Tibial nerve (tissue), 4 donors: ENCODE measurements around the gene USF3. TPM values are rescaled to one million over a fixed set of nuclear protein-coding genes. Genes with fewer than 3 reads are reported as not detected.

Source experiments
- DNase-seq, 2 donors: peaks; one replicate each; pipeline ENCODE4 v3.0.0-alpha.2; 2019; ENCODE audit warnings: low spot score in 2 of 2
- H3K27ac ChIP-seq, 4 donors: fragments of 200-600 bp; sonication (generic) in 3 of 4; one replicate each; pipeline ENCODE4 v1.5.1; 2017 to 2019; ENCODE audit warnings: mild to moderate bottlenecking in 1 of 4
- H3K27me3 ChIP-seq, 2 donors: fragments of 200-600 bp; sonication (generic) in 1 of 2; one replicate each; pipeline versions ENCODE4 v1.5.1 to v1.6.0; 2017 to 2019
- H3K36me3 ChIP-seq, 3 donors: fragments of 200-600 bp; sonication (generic); one replicate each; pipeline ENCODE4 v1.5.1; 2018 to 2019
- H3K4me1 ChIP-seq, 4 donors: fragments of 200-600 bp; sonication (generic) in 3 of 4; one replicate each; pipeline ENCODE4 v1.5.1; 2017 to 2019
- H3K4me3 ChIP-seq, 4 donors: fragments of 200-600 bp; sonication (generic) in 3 of 4; one replicate each; pipeline ENCODE4 v1.5.1; 2017 to 2019; ENCODE audit warnings: mild to moderate bottlenecking in 1 of 4, moderate library complexity in 1 of 4
- H3K9me3 ChIP-seq, 4 donors: fragments of 200-600 bp; sonication (generic) in 3 of 4; one replicate each; pipeline ENCODE4 v1.5.1; 2017 to 2019
- CTCF ChIP-seq, 5 experiments: fragments of 200-600 bp in 3 of 5; fragments of 450-650 bp in 2 of 5; sonication (generic) in 3 of 5; IDR thresholded peaks; one replicate each; pipeline ENCODE4 v1.5.1; 2016 to 2019; ENCODE audit warnings: antibody characterized with exemption in 5 of 5, mild to moderate bottlenecking in 3 of 5, moderate library complexity in 2 of 5
- EP300 ChIP-seq, 2 donors: sonication (generic); formaldehyde crosslinking; IDR thresholded peaks; one replicate each; pipeline ENCODE4 v1.6.1; 2017; ENCODE audit warnings: antibody characterized with exemption in 2 of 2, mild to moderate bottlenecking in 1 of 2
- POLR2A ChIP-seq, 2 donors: fragments of 450-650 bp; IDR thresholded peaks; one replicate each; pipeline ENCODE4 v1.6.1; 2017; ENCODE audit warnings: antibody characterized with exemption in 2 of 2, mild to moderate bottlenecking in 2 of 2, moderate library complexity in 2 of 2
- WGBS, 2 donors: methylation state at CpG; one replicate each; pipeline ENCODE4 v1.1.5; 2018; 5-methylcytosine and 5-hydroxymethylcytosine counted together
- total RNA-seq, 4 donors: library from RNA; depleted of rRNA; stranded (reverse); fragments of >200 nt; gene quantifications; one replicate each; pipeline ENCODE4 v1.1.0, GENCODE V29; 2016

USF3 gene
- total RNA-seq, 4 donors from 2014 or later: 16.8 to 22.6 (median 19.4) TPM

- no peaks in the 10 kb centered on the region for H3K9me3 ChIP-seq
- no peak for TF ChIP-seq POLR2A (IDR thresholded peaks at IDR 0.05)
- no peak for TF ChIP-seq CTCF (IDR thresholded peaks at IDR 0.05)
- no peak for TF ChIP-seq EP300 (IDR thresholded peaks at IDR 0.05)
- H3K36me3 ChIP-seq: peaks cover 0 to 87% (median 6%) of the 10 kb centered on the region in 3 donors
- H3K27ac ChIP-seq: no peak overlapping the region
- no peaks in the 10 kb centered on the region for H3K27me3 ChIP-seq
- no peak overlapping the region for H3K4me3 ChIP-seq
- WGBS, 2 donors: 100% methylated on average over 1 of the region's 1 CpG
- DNase-seq: no peak
- H3K4me1 ChIP-seq: no peaks in the 10 kb centered on the region
Measured at GRCh38 chr3:113659101-113659541, 37.3 kb downstream of the USF3 start.

GRCh38 chr3:113658107-113658506, 38.3 kb downstream of the USF3 start:
- Histone ChIP-seq H3K27me3 (no peaks in the 10 kb centered on the region), H3K36me3 (peaks cover 0 to 77% (median 0%) of the 10 kb centered on the region in 3 donors), H3K4me3 (no peak overlapping the region), H3K4me1 (no peaks in the 10 kb centered on the region), H3K27ac (no peak overlapping the region), H3K9me3 (no peaks in the 10 kb centered on the region)
- no peak for DNase-seq
- 96 to 98% methylated on average over 3 of the region's 3 CpGs for WGBS, 2 donors
- no peak for TF ChIP-seq POLR2A (IDR thresholded peaks at IDR 0.05)
- TF ChIP-seq EP300 (IDR thresholded peaks at IDR 0.05): no peak
- TF ChIP-seq CTCF (IDR thresholded peaks at IDR 0.05): no peak

GRCh38 chr3:113654851-113655250, 41.6 kb downstream of the USF3 start:
- Histone ChIP-seq H3K27me3 (no peaks in the 10 kb centered on the region), H3K9me3 (no peaks in the 10 kb centered on the region), H3K4me3 (no peak overlapping the region), H3K27ac (no peak overlapping the region), H3K36me3 (peaks cover 0 to 49% (median 0%) of the 10 kb centered on the region in 3 donors), H3K4me1 (no peaks in the 10 kb centered on the region)
- DNase-seq: no peak
- no peak for TF ChIP-seq CTCF (IDR thresholded peaks at IDR 0.05)
- no peak for TF ChIP-seq EP300 (IDR thresholded peaks at IDR 0.05)
- no peak for TF ChIP-seq POLR2A (IDR thresholded peaks at IDR 0.05)
- WGBS, 2 donors: 94 to 96% methylated on average over 3 of the region's 3 CpGs

GRCh38 chr3:113654310-113654709, 42.1 kb downstream of the USF3 start:
- H3K36me3 ChIP-seq: peaks cover 0 to 43% (median 0%) of the 10 kb centered on the region in 3 donors
- H3K27ac ChIP-seq: no peak overlapping the region
- no peak overlapping the region for H3K4me3 ChIP-seq
- no peak for TF ChIP-seq CTCF (IDR thresholded peaks at IDR 0.05)
- TF ChIP-seq POLR2A (IDR thresholded peaks at IDR 0.05): no peak
- TF ChIP-seq EP300 (IDR thresholded peaks at IDR 0.05): no peak
- no peaks in the 10 kb centered on the region for H3K4me1 ChIP-seq
- DNase-seq: no peak
- H3K27me3 ChIP-seq: no peaks in the 10 kb centered on the region
- WGBS, 2 donors: 60 to 69% methylated on average over 1 of the region's 1 CpG
- no peaks in the 10 kb centered on the region for H3K9me3 ChIP-seq

GRCh38 chr3:113649174-113649845, 47.1 kb downstream of the USF3 start:
- Histone ChIP-seq H3K9me3 (peaks cover 0 to 24% (median 0%) of the 10 kb centered on the region in 4 donors), H3K27ac (no peak overlapping the region), H3K36me3 (peaks cover 0 to 4% (median 0%) of the 10 kb centered on the region in 3 donors), H3K4me1 (no peaks in the 10 kb centered on the region), H3K4me3 (no peak overlapping the region), H3K27me3 (no peaks in the 10 kb centered on the region)
- TF ChIP-seq EP300 (IDR thresholded peaks at IDR 0.05): no peak
- no peak for TF ChIP-seq POLR2A (IDR thresholded peaks at IDR 0.05)
- no peak for TF ChIP-seq CTCF (IDR thresholded peaks at IDR 0.05)
- 88 to 90% methylated on average over 6 of the region's 6 CpGs for WGBS, 2 donors
- no peak for DNase-seq
